Loucy (cell line): ENCODE results near the gene COL20A1.

ENCODE experiments used
- H2AFZ ChIP-seq: fragments of 200-600 bp; sonication (generic); 2 replicates; pipeline ENCODE4 v1.6.0; 2016; ENCODE audit warnings: antibody characterized with exemption, mild to moderate bottlenecking, low read length, moderate library complexity
- H3F3A ChIP-seq: fragments of 200-600 bp; 2 replicates; pipeline ENCODE4 v1.6.0; 2016; ENCODE audit warnings: antibody characterized with exemption, low read depth, mild to moderate bottlenecking
- H3K27me3 ChIP-seq: fragments of 200-600 bp; sonication (generic); 2 replicates; pipeline ENCODE4 v1.6.1; 2014; ENCODE audit warnings: low read length, mild to moderate bottlenecking; ENCODE audit not compliant: insufficient read depth, poor library complexity, severe bottlenecking
- H3K36me3 ChIP-seq: fragments of 200-600 bp; sonication (generic); 2 replicates; pipeline ENCODE4 v1.6.1; 2016; ENCODE audit warnings: low read length; ENCODE audit not compliant: insufficient read depth
- H3K4me1 ChIP-seq: fragments of 200-600 bp; sonication (generic); 2 replicates; pipeline ENCODE4 v1.5.1; 2014; ENCODE audit warnings: low read length, mild to moderate bottlenecking; ENCODE audit not compliant: insufficient read depth, poor library complexity, severe bottlenecking
- H3K4me2 ChIP-seq: fragments of 200-600 bp; sonication (generic); 2 replicates; pipeline ENCODE4 v1.6.0; 2014; ENCODE audit warnings: antibody characterized with exemption, low read length, low read depth, mild to moderate bottlenecking; ENCODE audit not compliant: poor library complexity, severe bottlenecking
- H3K4me3 ChIP-seq: fragments of 200-600 bp; sonication (generic); 2 replicates; pipeline ENCODE4 v1.5.1; 2014; ENCODE audit warnings: low read length, mild to moderate bottlenecking, mixed read lengths; ENCODE audit not compliant: poor library complexity, severe bottlenecking
- H3K79me2 ChIP-seq: fragments of 200-600 bp; sonication (generic); 2 replicates; pipeline ENCODE4 v1.6.1; 2014; ENCODE audit warnings: low read length; ENCODE audit not compliant: insufficient read depth
- H3K9ac ChIP-seq: fragments of 200-600 bp; sonication (generic); 2 replicates; pipeline ENCODE4 v1.6.0; 2014; ENCODE audit warnings: mild to moderate bottlenecking, low read depth, low read length, moderate library complexity; ENCODE audit not compliant: poor library complexity, severe bottlenecking
- H3K9me2 ChIP-seq: fragments of 200-600 bp; sonication (generic); replicated peaks from 2 replicates; pipeline ENCODE4 v1.6.1; 2016; ENCODE audit warnings: low read depth, low read length, mixed read lengths
- H3K9me3 ChIP-seq: fragments of 200-600 bp; sonication (generic); 2 replicates; pipeline ENCODE4 v1.6.1; 2014; ENCODE audit warnings: mild to moderate bottlenecking, antibody characterized with exemption, low read length, low read depth; ENCODE audit not compliant: insufficient read depth
- H4K20me1 ChIP-seq: fragments of 200-600 bp; sonication (generic); 2 replicates; pipeline ENCODE4 v1.6.0; 2014; ENCODE audit warnings: antibody characterized with exemption, low read length, mild to moderate bottlenecking; ENCODE audit not compliant: insufficient read depth, poor library complexity, severe bottlenecking
- EZH2phosphoT487 ChIP-seq: fragments of 200-600 bp; IDR thresholded peaks from 2 replicates; pipeline ENCODE4 v1.6.1; 2018; ENCODE audit warnings: antibody characterized with exemption, mild to moderate bottlenecking, moderate library complexity, borderline replicate concordance
- TF ChIP-seq, protein P1 (sequence below): fragments of 200-600 bp; sonication (generic); conservative IDR thresholded peaks from 2 replicates; pipeline ENCODE4 v1.5.1; 2014; ENCODE audit warnings: mild to moderate bottlenecking, antibody characterized with exemption, low read length

COL20A1 gene

DNA sequence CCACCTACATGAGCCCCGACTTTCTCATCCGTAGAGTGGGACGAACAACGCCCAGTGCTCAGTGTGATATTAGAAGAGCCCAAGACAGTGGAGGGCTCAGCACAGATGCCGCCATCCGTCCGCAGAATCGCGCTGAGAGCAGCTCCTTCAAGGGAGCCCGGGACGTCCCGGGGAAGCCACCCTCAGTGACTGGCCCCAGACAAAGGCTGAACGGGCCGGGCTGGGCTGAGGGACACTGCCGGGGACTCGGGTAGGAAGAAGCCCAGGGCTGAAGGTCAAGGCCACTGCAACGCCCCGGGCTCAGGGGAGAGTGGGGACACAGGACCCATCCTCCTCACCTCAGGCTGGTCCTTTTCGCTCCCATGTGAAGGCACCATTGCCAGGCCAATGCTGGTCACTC, 81.0 kb downstream of the COL20A1 start:
- Histone ChIP-seq H3K4me2 (no peak overlapping the region), H3F3A (no peaks in the 10 kb centered on the region), H3K9me2 (no peaks in the 10 kb centered on the region), H2AFZ (no peak overlapping the region), H3K9me3 (no peaks in the 10 kb centered on the region), H3K4me3 (no peak overlapping the region), H3K4me1 (no peaks in the 10 kb centered on the region), H3K27me3 (no peaks in the 10 kb centered on the region), H3K9ac (no peak overlapping the region), H3K36me3 (no peaks in the 10 kb centered on the region), H4K20me1 (no peaks in the 10 kb centered on the region), H3K79me2 (no peaks in the 10 kb centered on the region)
- TF ChIP-seq, protein P1, sequence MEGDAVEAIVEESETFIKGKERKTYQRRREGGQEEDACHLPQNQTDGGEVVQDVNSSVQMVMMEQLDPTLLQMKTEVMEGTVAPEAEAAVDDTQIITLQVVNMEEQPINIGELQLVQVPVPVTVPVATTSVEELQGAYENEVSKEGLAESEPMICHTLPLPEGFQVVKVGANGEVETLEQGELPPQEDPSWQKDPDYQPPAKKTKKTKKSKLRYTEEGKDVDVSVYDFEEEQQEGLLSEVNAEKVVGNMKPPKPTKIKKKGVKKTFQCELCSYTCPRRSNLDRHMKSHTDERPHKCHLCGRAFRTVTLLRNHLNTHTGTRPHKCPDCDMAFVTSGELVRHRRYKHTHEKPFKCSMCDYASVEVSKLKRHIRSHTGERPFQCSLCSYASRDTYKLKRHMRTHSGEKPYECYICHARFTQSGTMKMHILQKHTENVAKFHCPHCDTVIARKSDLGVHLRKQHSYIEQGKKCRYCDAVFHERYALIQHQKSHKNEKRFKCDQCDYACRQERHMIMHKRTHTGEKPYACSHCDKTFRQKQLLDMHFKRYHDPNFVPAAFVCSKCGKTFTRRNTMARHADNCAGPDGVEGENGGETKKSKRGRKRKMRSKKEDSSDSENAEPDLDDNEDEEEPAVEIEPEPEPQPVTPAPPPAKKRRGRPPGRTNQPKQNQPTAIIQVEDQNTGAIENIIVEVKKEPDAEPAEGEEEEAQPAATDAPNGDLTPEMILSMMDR, result no peak
- TF ChIP-seq EZH2phosphoT487, result no peak

- no peak overlapping the region for H2AFZ ChIP-seq
- TF ChIP-seq EZH2phosphoT487, result no peak
- TF ChIP-seq, protein P1, result no peak
- H3K9me3 ChIP-seq, result no peaks in the 10 kb centered on the region
- no peaks in the 10 kb centered on the region for H3F3A ChIP-seq
- no peaks in the 10 kb centered on the region for H3K36me3 ChIP-seq
- H3K27me3 ChIP-seq, result no peaks in the 10 kb centered on the region
- no peak overlapping the region for H3K4me2 ChIP-seq
- H4K20me1 ChIP-seq, result no peaks in the 10 kb centered on the region
- no peaks in the 10 kb centered on the region for H3K79me2 ChIP-seq
- H3K9ac ChIP-seq, result no peak overlapping the region
- no peaks in the 10 kb centered on the region for H3K4me1 ChIP-seq
- H3K4me3 ChIP-seq, result no peak overlapping the region
- no peaks in the 10 kb centered on the region for H3K9me2 ChIP-seq
Observed at GRCh38 chr20:63374504-63374903, 81.5 kb downstream of the COL20A1 start.

GRCh38 chr20:63375438-63375837, 82.5 kb downstream of the COL20A1 start:
- no peaks in the 10 kb centered on the region for H3K27me3 ChIP-seq
- H3F3A ChIP-seq, result no peaks in the 10 kb centered on the region
- no peaks in the 10 kb centered on the region for H4K20me1 ChIP-seq
- no peaks in the 10 kb centered on the region for H3K9me3 ChIP-seq
- no peak overlapping the region for H3K9ac ChIP-seq
- no peak overlapping the region for H3K4me2 ChIP-seq
- no peak overlapping the region for H2AFZ ChIP-seq
- H3K4me3 ChIP-seq, result no peak overlapping the region
- H3K36me3 ChIP-seq, result no peaks in the 10 kb centered on the region
- no peaks in the 10 kb centered on the region for H3K79me2 ChIP-seq
- TF ChIP-seq, protein P1, result no peak
- TF ChIP-seq EZH2phosphoT487, result no peak
- no peaks in the 10 kb centered on the region for H3K4me1 ChIP-seq
- H3K9me2 ChIP-seq, result no peaks in the 10 kb centered on the region
